ENCODE results near the gene UGT1A5. TPM values are rescaled to one million over a fixed set of nuclear protein-coding genes. Genes with fewer than 3 reads are reported as not detected.
A peak's percentile ranks its signal among the peaks of the same experiment; 100 is the strongest.

Gene UGT1A5
- total RNA-seq, 6 experiments from 2014 or later, result 1.3 to 10.0 (median 3.8) TPM

- intact Hi-C loops (cut with DNase I), result no loop called here
- no peak for DNase-seq
- WGBS (ENCODE audit: insufficient coverage, low coverage, low lambda C conversion rate, missing lambda C conversion rate), result 100% methylated on average over 1 of the region's 3 CpGs
Measured at GRCh38 chr2:233813236-233814055, 100.7 kb downstream of the UGT1A5 start.

GRCh38 chr2:233814056-233814835 lies 101.5 kb downstream of the UGT1A5 start:
- no peak for TF ChIP-seq POLR2A (IDR thresholded peaks at IDR 0.05)
- TF ChIP-seq, protein P1, sequence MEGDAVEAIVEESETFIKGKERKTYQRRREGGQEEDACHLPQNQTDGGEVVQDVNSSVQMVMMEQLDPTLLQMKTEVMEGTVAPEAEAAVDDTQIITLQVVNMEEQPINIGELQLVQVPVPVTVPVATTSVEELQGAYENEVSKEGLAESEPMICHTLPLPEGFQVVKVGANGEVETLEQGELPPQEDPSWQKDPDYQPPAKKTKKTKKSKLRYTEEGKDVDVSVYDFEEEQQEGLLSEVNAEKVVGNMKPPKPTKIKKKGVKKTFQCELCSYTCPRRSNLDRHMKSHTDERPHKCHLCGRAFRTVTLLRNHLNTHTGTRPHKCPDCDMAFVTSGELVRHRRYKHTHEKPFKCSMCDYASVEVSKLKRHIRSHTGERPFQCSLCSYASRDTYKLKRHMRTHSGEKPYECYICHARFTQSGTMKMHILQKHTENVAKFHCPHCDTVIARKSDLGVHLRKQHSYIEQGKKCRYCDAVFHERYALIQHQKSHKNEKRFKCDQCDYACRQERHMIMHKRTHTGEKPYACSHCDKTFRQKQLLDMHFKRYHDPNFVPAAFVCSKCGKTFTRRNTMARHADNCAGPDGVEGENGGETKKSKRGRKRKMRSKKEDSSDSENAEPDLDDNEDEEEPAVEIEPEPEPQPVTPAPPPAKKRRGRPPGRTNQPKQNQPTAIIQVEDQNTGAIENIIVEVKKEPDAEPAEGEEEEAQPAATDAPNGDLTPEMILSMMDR (IDR thresholded peaks at IDR 0.05), result no peak
- Histone ChIP-seq H3K27me3 (no peaks in the 10 kb centered on the region), H3K4me1 (peaks cover 0 to 13% (median 0%) of the 10 kb centered on the region in 4 donors), H3K4me3 (no peak overlapping the region), H3K27ac (no peak overlapping the region), H3K36me3 (no peaks in the 10 kb centered on the region), H3K9me3 (no peaks in the 10 kb centered on the region)
- intact Hi-C loops (cut with DNase I), result no loop called here
- DNase-seq (peak in 1 of 3 donors; percentile 20), ATAC-seq (no peak)
- WGBS (ENCODE audit: insufficient coverage, low coverage, low lambda C conversion rate, missing lambda C conversion rate), result 85% methylated on average over 2 of the region's 2 CpGs

More at GRCh38 chr2:233813236-233814055, 100.7 kb downstream of the UGT1A5 start:
- ATAC-seq, result no peak
- H3K36me3 ChIP-seq, result no peaks in the 10 kb centered on the region
- H3K27ac ChIP-seq, result no peak overlapping the region
- TF ChIP-seq POLR2A (IDR thresholded peaks at IDR 0.05), result no peak
- TF ChIP-seq, protein P1 (IDR thresholded peaks at IDR 0.05), result no peak
- peaks cover 0 to 7% (median 0%) of the 10 kb centered on the region in 4 donors for H3K4me1 ChIP-seq
- H3K4me3 ChIP-seq, result no peak overlapping the region
- no peaks in the 10 kb centered on the region for H3K27me3 ChIP-seq
- H3K9me3 ChIP-seq, result no peaks in the 10 kb centered on the region

DNA sequence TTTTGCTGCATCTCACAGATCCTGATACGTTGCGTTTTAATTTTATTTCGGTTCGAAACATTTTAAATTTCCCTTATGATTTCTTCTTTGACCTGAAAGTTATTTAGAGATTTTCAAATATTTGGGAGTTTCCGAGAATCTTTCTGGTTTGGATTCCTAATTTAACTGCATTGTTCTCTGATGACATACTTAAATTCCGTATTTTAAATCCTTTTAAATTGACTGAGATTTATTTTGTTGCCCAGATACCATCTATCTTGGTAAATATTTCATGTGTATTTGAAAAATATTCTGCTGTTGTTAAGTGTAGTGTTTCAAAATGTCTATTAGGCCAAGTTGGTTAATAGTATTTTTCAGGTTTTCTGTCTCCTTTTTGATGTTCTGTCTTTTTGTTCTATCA lies 103.2 kb downstream of the UGT1A5 start:
- Histone ChIP-seq H3K27me3 (no peaks in the 10 kb centered on the region), H3K9me3 (no peaks in the 10 kb centered on the region), H3K27ac (no peak overlapping the region), H3K36me3 (no peaks in the 10 kb centered on the region), H3K4me3 (no peak overlapping the region), H3K4me1 (peaks cover 0 to 13% (median 0%) of the 10 kb centered on the region in 4 donors)
- intact Hi-C loops (cut with DNase I), result no loop called here
- TF ChIP-seq POLR2A (IDR thresholded peaks at IDR 0.05), result no peak
- TF ChIP-seq, protein P1 (IDR thresholded peaks at IDR 0.05), result no peak
- ATAC-seq (no peak), DNase-seq (no peak)
- WGBS (ENCODE audit: insufficient coverage, low coverage, low lambda C conversion rate, missing lambda C conversion rate), result 88% methylated on average over 6 of the region's 6 CpGs

GRCh38 chr2:233816334-233816733 lies 103.6 kb downstream of the UGT1A5 start:
- TF ChIP-seq, protein P1 (IDR thresholded peaks at IDR 0.05), result no peak
- no peak for TF ChIP-seq POLR2A (IDR thresholded peaks at IDR 0.05)
- no peaks in the 10 kb centered on the region for H3K36me3 ChIP-seq
- H3K4me1 ChIP-seq, result peaks cover 0 to 13% (median 0%) of the 10 kb centered on the region in 4 donors
- H3K4me3 ChIP-seq, result no peak overlapping the region
- no peaks in the 10 kb centered on the region for H3K27me3 ChIP-seq
- DNase-seq (peak in 2 of 3 donors; percentile 11 to 27), ATAC-seq (no peak)
- H3K27ac ChIP-seq, result no peak overlapping the region
- WGBS (ENCODE audit: insufficient coverage, low coverage, low lambda C conversion rate, missing lambda C conversion rate), result 56% methylated on average over 2 of the region's 2 CpGs
- intact Hi-C loops (cut with DNase I), result no loop called here
- no peaks in the 10 kb centered on the region for H3K9me3 ChIP-seq
